ENCODE results near the gene DNAH6.

DNA sequence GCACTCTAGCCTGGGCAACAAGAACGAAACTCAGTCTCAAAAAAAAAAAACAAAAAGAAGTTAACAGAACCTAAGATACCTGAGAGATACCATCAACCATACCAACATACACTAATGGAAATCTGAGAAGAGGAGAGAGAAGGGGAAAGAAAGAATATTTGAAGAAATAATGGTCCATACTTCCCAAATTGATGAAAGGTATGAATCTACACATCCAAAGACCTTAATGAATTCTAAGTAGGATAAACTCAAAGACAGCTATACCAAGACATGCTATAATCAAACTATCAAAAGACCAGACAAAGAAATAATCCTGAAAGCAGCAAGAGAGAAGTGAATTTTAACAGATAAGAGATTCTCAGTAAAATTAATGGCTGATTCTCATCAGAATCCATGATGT is 255.0 kb downstream of the DNAH6 start:
- TF ChIP-seq, protein P1, sequence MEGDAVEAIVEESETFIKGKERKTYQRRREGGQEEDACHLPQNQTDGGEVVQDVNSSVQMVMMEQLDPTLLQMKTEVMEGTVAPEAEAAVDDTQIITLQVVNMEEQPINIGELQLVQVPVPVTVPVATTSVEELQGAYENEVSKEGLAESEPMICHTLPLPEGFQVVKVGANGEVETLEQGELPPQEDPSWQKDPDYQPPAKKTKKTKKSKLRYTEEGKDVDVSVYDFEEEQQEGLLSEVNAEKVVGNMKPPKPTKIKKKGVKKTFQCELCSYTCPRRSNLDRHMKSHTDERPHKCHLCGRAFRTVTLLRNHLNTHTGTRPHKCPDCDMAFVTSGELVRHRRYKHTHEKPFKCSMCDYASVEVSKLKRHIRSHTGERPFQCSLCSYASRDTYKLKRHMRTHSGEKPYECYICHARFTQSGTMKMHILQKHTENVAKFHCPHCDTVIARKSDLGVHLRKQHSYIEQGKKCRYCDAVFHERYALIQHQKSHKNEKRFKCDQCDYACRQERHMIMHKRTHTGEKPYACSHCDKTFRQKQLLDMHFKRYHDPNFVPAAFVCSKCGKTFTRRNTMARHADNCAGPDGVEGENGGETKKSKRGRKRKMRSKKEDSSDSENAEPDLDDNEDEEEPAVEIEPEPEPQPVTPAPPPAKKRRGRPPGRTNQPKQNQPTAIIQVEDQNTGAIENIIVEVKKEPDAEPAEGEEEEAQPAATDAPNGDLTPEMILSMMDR (conservative IDR thresholded peaks at IDR 0.05; ENCODE audit: low read depth, low read length): no peak
- TF ChIP-seq EZH2phosphoT487 (IDR thresholded peaks at IDR 0.05; ENCODE audit: borderline replicate concordance, low read length) (no peak), EZH2 (IDR thresholded peaks at IDR 0.05; ENCODE audit: low read length, unreplicated experiment) (no peak)
